Retinal pigment epithelial cell (primary cell): ENCODE results near the gene SFSWAP.

Experiments used
- DNase-seq: peaks from one replicate; pipeline ENCODE4 v3.0.0-alpha.2; 2010; ENCODE audit warnings: low read depth
- H3K4me3 ChIP-seq: 2 replicates; pipeline ENCODE4 v1.5.1; 2011; ENCODE audit warnings: mild to moderate bottlenecking, low read length, control low read depth, moderate library complexity
- TF ChIP-seq, protein P1 (sequence below): conservative IDR thresholded peaks from 2 replicates; pipeline ENCODE4 v1.5.1; 2011; ENCODE audit warnings: low read depth, low read length, control low read depth, inconsistent platforms

The SFSWAP gene

DNA sequence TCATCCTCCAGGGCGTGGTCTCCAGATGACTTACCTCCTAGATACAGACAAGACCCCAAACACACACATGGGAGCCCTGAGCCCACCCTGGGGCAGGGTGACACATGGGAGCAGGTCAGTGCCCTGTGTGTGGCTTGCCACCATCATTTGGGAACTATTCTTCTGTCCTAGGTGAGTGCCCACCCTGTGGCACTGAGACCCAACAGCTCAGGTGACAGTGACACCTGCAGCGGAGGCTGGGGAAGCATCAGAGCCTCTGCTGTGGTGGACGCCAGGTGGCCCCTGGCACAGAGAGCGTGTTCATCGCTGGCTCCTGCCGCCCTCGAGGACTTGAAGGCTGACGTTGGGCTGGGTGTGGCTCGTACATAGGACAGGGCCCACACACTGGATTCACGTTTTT is 23.0 kb downstream of the SFSWAP start:
- TF ChIP-seq, protein P1, sequence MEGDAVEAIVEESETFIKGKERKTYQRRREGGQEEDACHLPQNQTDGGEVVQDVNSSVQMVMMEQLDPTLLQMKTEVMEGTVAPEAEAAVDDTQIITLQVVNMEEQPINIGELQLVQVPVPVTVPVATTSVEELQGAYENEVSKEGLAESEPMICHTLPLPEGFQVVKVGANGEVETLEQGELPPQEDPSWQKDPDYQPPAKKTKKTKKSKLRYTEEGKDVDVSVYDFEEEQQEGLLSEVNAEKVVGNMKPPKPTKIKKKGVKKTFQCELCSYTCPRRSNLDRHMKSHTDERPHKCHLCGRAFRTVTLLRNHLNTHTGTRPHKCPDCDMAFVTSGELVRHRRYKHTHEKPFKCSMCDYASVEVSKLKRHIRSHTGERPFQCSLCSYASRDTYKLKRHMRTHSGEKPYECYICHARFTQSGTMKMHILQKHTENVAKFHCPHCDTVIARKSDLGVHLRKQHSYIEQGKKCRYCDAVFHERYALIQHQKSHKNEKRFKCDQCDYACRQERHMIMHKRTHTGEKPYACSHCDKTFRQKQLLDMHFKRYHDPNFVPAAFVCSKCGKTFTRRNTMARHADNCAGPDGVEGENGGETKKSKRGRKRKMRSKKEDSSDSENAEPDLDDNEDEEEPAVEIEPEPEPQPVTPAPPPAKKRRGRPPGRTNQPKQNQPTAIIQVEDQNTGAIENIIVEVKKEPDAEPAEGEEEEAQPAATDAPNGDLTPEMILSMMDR, result no peak
- no peak overlapping the region for H3K4me3 ChIP-seq
- DNase-seq, result no peak

DNA sequence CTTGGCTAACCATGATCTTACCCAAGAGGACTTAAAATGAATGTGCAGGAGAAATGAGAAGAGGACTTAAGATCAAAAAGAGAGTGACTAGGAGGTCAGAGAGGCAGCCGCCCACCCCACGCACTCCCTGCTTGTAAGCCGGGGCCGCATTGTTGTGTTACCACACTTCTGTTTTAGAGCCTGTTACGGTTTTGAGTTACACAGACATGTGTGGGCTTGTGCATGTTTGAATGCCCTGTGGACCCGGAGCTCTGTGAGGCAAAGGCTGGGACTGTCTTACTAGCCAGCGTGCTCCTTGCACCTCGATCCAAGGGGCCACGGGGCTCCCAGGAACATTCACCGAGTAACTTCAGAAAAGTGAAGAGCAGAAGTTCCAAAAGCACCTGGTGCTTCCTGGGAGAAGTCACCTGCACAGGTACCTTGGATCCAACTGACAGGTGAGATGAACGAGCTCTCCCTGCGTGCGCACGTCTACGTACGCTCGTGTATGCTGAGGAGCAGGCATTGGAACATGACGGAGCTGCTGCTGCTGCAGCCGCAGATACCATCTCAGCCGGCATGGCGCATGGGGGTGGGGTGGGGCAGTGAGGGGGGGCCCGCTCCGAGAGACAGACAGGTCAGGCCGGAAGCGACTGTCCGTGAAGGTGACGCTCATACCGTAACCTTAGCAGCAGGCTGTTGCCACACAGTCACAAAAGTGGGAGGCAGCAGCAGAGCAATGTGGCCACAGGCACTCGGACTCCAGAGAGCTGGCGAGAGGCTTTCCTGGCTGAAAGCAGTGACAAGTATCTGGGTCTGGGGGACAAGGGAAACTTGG is 23.7 kb downstream of the SFSWAP start:
- no peak overlapping the region for H3K4me3 ChIP-seq
- TF ChIP-seq, protein P1, result no peak
- DNase-seq, result no peak

DNA sequence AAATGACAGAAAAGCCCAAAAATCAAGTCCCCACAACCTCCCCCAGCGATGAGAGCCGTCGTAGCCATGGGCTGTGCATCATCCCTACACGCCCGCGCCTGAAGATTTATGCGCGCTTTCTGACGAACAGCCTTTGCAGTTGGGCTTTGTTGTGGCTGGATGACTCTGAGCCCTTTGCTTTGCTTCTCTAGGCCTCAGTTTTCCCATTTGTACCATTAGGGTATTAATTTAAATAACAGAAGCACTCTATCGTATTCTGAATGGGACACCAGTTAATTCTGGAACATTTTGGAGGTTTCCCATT is 24.2 kb downstream of the SFSWAP start:
- TF ChIP-seq, protein P1, result no peak
- no peak overlapping the region for H3K4me3 ChIP-seq
- DNase-seq, result no peak

DNA sequence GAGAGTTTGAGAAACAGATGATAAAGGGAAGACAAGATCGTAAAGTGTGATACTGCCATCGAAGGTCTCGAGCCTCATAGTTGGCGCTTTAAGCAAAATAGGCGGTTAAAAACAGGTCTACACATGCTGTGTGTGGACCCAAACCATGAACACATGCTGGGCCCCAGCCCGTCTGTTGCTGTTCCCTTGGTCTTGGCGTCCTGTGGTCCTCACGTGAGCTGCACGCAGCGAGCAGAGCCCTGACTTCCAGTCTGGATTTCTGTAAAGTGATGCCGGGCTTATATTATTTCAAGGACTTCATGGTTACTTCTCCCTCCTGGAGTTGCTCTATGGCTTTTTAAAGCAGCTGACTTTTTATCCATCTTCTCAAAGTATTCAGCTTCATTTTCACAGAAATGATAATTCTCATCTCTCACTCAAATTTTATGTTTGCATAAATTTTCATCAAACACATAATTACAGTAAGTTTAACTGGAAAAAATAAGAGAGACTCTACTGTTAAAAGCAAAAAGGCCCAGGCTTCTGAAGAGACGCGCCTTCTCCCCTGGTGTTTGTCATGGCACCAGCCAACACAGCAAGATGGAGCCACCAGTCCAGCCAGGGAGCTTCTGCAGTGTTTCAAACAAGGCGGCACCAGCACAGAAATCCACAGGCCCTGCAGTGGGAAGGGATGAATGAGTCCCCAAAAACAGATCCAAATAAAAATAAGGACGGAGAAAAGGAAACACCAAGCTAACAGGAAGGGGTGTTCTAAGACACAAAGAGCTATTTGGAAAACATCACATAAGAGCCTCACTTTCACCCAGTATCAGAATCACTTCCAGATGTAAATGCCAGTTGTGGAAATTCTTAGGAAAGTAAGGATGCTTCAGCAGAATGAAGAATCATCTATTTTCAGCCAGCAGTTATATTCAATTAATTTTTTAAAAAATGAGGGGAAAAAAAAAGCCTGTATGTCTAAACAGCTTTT is 24.9 kb downstream of the SFSWAP start:
- TF ChIP-seq, protein P1, result no peak
- DNase-seq, result no peak
- no peak overlapping the region for H3K4me3 ChIP-seq

DNA sequence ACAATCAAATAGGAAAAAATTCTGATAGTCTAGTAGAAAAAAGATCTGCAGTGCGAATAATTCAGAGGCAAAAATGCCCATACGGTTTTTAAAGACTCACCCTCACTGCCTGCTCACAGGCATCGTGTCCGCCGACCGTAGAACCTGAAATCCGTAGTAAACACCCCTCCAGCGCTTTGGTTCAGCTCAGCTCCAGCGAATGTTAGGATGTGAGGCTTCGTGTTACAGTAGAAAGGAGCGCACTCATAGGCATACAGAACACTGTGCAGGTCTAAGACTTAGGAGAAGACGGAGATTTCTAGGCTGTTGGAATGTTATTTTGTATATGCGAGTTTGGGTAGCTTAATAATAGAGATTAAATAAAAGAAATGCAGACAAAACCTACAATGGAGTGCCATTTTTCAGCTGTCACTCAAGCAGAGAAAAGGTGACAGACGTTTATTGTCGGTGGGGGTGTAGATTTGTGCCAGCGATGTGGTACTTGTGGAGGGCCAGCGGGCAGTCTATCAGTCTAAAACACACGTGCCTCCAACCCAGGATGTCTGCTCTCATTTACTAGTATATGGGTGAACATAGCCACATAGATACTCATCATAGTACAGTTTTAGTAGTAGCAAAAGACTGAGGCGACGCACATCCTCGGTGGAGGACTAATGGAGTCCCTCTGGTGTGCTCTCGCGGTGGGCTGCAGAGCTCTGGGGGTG is 25.7 kb downstream of the SFSWAP start:
- no peak for DNase-seq
- TF ChIP-seq, protein P1, result no peak
- no peak overlapping the region for H3K4me3 ChIP-seq

DNA sequence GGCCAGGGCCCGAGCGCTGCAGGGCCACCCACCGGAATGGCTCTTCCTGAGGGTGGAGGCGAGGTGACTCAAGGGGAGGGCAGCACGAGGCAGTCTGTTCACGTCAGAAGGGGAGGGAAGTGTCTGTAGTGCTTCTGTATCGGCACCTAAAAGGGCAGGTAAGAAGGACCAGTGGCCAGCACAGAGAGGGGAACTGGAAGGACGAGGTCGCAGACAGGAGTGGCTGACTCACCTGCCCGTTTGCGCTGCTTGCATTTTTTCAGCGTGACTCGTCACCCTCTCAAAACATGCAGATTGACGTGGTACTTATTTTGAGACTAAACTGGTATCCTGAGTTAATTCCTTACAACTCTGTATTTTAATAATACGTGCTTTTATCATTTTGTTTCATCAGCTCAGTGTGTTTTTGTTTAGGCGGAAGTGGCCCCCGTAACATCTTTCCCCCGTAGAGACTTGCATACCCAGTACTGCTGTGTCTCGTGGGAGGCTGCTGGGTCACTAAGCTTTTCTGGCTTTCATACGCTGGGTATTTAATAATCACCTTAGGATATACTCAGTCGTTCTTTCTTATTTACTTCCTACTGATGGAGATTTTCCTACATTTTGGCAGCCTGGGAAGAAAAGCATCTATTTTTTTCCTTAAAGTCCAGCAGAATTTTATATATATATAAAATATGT is 26.4 kb downstream of the SFSWAP start:
- DNase-seq, result peak; percentile 32
- TF ChIP-seq, protein P1, result no peak
- H3K4me3 ChIP-seq, result no peak overlapping the region
